Measurements from ENCODE around the gene CHMP6. TPM values are rescaled to one million over a fixed set of nuclear protein-coding genes. Genes with fewer than 3 reads are reported as not detected.

CHMP6 gene
- total and polyA plus RNA-seq, 4 donors = 9.6 to 24.0 (median 16.7) TPM

DNA sequence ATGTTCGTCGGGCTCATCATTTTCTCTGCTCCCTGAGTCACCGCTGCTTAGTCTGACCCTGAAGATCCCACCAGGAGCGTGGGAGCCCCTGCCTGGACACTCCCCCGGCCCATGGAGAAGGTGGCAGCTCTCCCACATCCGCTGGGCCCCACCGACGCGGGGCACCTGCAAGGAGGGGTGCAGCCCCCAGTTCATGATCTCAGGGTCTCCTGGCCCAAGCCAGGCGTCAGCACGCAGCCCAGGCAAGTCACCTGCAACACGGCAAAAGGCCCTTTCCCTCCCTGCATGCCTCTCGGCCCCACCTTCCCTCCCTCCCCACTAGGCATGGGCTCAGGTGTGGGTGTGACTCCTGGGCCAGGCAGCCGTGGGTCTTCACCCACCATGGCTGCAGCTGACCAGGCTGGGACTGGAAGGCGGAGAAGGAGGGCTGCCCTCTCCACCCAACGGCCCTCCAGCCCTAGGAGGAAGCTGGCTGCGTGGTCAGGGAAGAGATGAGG, 9.7 kb upstream of the CHMP6 start:
- 66% methylated on average over 17 of the region's 17 CpGs for WGBS
- H3K36me3 ChIP-seq (ENCODE audit: control insufficient read depth in 4 of 4, insufficient read depth in 3 of 4, low read depth in 1 of 4, low read length in 3 of 4) = no peaks in the 10 kb centered on the region

More for the DNA sequence above, 9.7 kb upstream of the CHMP6 start:
- Histone ChIP-seq H3K27me3 (ENCODE audit: control insufficient read depth in 4 of 4, insufficient read depth in 4 of 4, low read length in 3 of 4) (no peaks in the 10 kb centered on the region), H3K4me1 (ENCODE audit: control insufficient read depth in 4 of 4, insufficient read depth in 4 of 4, low read length in 3 of 4) (peaks cover 0 to 6% (median 2%) of the 10 kb centered on the region in 4 donors), H3K9ac (ENCODE audit: low read depth in 1 of 2, low read length in 2 of 2) (no peak overlapping the region), H3K27ac (ENCODE audit: low read depth in 1 of 2, low read length in 2 of 2) (no peak overlapping the region), H3K4me3 (ENCODE audit: low read depth in 1 of 3, low read length in 3 of 3) (no peak overlapping the region), H3K9me3 (ENCODE audit: control insufficient read depth in 4 of 4, low read length in 3 of 4) (no peaks in the 10 kb centered on the region)
- DNase-seq (ENCODE audit: low spot score) = no peak
- TF ChIP-seq, protein P1, sequence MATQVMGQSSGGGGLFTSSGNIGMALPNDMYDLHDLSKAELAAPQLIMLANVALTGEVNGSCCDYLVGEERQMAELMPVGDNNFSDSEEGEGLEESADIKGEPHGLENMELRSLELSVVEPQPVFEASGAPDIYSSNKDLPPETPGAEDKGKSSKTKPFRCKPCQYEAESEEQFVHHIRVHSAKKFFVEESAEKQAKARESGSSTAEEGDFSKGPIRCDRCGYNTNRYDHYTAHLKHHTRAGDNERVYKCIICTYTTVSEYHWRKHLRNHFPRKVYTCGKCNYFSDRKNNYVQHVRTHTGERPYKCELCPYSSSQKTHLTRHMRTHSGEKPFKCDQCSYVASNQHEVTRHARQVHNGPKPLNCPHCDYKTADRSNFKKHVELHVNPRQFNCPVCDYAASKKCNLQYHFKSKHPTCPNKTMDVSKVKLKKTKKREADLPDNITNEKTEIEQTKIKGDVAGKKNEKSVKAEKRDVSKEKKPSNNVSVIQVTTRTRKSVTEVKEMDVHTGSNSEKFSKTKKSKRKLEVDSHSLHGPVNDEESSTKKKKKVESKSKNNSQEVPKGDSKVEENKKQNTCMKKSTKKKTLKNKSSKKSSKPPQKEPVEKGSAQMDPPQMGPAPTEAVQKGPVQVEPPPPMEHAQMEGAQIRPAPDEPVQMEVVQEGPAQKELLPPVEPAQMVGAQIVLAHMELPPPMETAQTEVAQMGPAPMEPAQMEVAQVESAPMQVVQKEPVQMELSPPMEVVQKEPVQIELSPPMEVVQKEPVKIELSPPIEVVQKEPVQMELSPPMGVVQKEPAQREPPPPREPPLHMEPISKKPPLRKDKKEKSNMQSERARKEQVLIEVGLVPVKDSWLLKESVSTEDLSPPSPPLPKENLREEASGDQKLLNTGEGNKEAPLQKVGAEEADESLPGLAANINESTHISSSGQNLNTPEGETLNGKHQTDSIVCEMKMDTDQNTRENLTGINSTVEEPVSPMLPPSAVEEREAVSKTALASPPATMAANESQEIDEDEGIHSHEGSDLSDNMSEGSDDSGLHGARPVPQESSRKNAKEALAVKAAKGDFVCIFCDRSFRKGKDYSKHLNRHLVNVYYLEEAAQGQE (IDR thresholded peaks at IDR 0.05) = no peak
- TF ChIP-seq GABPA (IDR thresholded peaks at IDR 0.05 in 1 of 2, conservative IDR thresholded peaks at IDR 0.05 in 1 of 2) (no peak), JUND (IDR thresholded peaks at IDR 0.05) (no peak), HNF4A (conservative IDR thresholded peaks at IDR 0.05) (no peak), NR2F2 (IDR thresholded peaks at IDR 0.05) (no peak), TAF1 (conservative IDR thresholded peaks at IDR 0.05) (no peak), RXRA (IDR thresholded peaks at IDR 0.05) (no peak), HNF4G (IDR thresholded peaks at IDR 0.05) (no peak), EGR1 (IDR thresholded peaks at IDR 0.05; ENCODE audit: low read depth in 2 of 2) (no peak), FOXA2 (IDR thresholded peaks at IDR 0.05) (no peak), SP1 (IDR thresholded peaks at IDR 0.05) (no peak), FOXA1 (IDR thresholded peaks at IDR 0.05) (no peak), RAD21 (IDR thresholded peaks at IDR 0.05) (no peak), YY1 (IDR thresholded peaks at IDR 0.05) (no peak)
- TF ChIP-seq, protein P2, sequence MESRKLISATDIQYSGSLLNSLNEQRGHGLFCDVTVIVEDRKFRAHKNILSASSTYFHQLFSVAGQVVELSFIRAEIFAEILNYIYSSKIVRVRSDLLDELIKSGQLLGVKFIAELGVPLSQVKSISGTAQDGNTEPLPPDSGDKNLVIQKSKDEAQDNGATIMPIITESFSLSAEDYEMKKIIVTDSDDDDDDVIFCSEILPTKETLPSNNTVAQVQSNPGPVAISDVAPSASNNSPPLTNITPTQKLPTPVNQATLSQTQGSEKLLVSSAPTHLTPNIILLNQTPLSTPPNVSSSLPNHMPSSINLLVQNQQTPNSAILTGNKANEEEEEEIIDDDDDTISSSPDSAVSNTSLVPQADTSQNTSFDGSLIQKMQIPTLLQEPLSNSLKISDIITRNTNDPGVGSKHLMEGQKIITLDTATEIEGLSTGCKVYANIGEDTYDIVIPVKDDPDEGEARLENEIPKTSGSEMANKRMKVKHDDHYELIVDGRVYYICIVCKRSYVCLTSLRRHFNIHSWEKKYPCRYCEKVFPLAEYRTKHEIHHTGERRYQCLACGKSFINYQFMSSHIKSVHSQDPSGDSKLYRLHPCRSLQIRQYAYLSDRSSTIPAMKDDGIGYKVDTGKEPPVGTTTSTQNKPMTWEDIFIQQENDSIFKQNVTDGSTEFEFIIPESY (IDR thresholded peaks at IDR 0.05) = no peak
- TF ChIP-seq, protein P3, sequence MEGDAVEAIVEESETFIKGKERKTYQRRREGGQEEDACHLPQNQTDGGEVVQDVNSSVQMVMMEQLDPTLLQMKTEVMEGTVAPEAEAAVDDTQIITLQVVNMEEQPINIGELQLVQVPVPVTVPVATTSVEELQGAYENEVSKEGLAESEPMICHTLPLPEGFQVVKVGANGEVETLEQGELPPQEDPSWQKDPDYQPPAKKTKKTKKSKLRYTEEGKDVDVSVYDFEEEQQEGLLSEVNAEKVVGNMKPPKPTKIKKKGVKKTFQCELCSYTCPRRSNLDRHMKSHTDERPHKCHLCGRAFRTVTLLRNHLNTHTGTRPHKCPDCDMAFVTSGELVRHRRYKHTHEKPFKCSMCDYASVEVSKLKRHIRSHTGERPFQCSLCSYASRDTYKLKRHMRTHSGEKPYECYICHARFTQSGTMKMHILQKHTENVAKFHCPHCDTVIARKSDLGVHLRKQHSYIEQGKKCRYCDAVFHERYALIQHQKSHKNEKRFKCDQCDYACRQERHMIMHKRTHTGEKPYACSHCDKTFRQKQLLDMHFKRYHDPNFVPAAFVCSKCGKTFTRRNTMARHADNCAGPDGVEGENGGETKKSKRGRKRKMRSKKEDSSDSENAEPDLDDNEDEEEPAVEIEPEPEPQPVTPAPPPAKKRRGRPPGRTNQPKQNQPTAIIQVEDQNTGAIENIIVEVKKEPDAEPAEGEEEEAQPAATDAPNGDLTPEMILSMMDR (IDR thresholded peaks at IDR 0.05; ENCODE audit: low read depth, low read length, missing input control) = no peak
- TF ChIP-seq, protein P4, sequence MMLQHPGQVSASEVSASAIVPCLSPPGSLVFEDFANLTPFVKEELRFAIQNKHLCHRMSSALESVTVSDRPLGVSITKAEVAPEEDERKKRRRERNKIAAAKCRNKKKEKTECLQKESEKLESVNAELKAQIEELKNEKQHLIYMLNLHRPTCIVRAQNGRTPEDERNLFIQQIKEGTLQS (IDR thresholded peaks at IDR 0.05) = no peak
- TF ChIP-seq, protein P5, sequence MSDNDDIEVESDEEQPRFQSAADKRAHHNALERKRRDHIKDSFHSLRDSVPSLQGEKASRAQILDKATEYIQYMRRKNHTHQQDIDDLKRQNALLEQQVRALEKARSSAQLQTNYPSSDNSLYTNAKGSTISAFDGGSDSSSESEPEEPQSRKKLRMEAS (IDR thresholded peaks at IDR 0.05) = no peak

Measured in liver (tissue), 9 donors.